Astrocyte of the hippocampus (primary cell): ENCODE measurements around the gene CCDC57.

Experiments used
- DNase-seq: peaks from one replicate; pipeline ENCODE4 v3.0.0; 2011; ENCODE audit warnings: low read depth, low spot score

The CCDC57 gene

GRCh38 chr17:82121660-82122629 lies 90.7 kb downstream of the CCDC57 start:
- DNase-seq: no peak

- DNase-seq: no peak
Measured at GRCh38 chr17:82121246-82121645, 91.4 kb downstream of the CCDC57 start.

- no peak for DNase-seq
Measured at GRCh38 chr17:82120148-82120547, 92.5 kb downstream of the CCDC57 start.

GRCh38 chr17:82118815-82119380 lies 93.7 kb downstream of the CCDC57 start:
- DNase-seq: peak; percentile 88

GRCh38 chr17:82118168-82118814 lies 94.4 kb downstream of the CCDC57 start:
- DNase-seq: no peak

- DNase-seq: no peak
Measured at GRCh38 chr17:82117139-82118090, 95.2 kb downstream of the CCDC57 start.

- no peak for DNase-seq
Measured at GRCh38 chr17:82116246-82116645, 96.4 kb downstream of the CCDC57 start.

GRCh38 chr17:82114872-82115271 lies 97.8 kb downstream of the CCDC57 start:
- no peak for DNase-seq

GRCh38 chr17:82114447-82114846 lies 98.2 kb downstream of the CCDC57 start:
- no peak for DNase-seq

- DNase-seq: no peak
Measured at GRCh38 chr17:82113941-82114340, 98.7 kb downstream of the CCDC57 start.

GRCh38 chr17:82113422-82113821 lies 99.2 kb downstream of the CCDC57 start:
- no peak for DNase-seq

GRCh38 chr17:82112914-82113311 lies 99.7 kb downstream of the CCDC57 start:
- no peak for DNase-seq

- DNase-seq: no peak
Measured at GRCh38 chr17:82112181-82112913, 100.3 kb downstream of the CCDC57 start.

- DNase-seq: no peak
Measured at GRCh38 chr17:82110298-82110697, 102.3 kb downstream of the CCDC57 start.

GRCh38 chr17:82108961-82109475 lies 103.6 kb downstream of the CCDC57 start:
- DNase-seq: no peak

- no peak for DNase-seq
Measured at GRCh38 chr17:82108496-82108945, 104.1 kb downstream of the CCDC57 start.

GRCh38 chr17:82108038-82108437 lies 104.6 kb downstream of the CCDC57 start:
- no peak for DNase-seq

GRCh38 chr17:82107341-82107860 lies 105.2 kb downstream of the CCDC57 start:
- no peak for DNase-seq

GRCh38 chr17:82106688-82107305 lies 105.8 kb downstream of the CCDC57 start:
- DNase-seq: no peak
